ENCODE measurements around the gene C2CD3.

GRCh38 chr11:74092425-74092824 is 78.4 kb downstream of the C2CD3 start:
- TF ChIP-seq, protein P1, sequence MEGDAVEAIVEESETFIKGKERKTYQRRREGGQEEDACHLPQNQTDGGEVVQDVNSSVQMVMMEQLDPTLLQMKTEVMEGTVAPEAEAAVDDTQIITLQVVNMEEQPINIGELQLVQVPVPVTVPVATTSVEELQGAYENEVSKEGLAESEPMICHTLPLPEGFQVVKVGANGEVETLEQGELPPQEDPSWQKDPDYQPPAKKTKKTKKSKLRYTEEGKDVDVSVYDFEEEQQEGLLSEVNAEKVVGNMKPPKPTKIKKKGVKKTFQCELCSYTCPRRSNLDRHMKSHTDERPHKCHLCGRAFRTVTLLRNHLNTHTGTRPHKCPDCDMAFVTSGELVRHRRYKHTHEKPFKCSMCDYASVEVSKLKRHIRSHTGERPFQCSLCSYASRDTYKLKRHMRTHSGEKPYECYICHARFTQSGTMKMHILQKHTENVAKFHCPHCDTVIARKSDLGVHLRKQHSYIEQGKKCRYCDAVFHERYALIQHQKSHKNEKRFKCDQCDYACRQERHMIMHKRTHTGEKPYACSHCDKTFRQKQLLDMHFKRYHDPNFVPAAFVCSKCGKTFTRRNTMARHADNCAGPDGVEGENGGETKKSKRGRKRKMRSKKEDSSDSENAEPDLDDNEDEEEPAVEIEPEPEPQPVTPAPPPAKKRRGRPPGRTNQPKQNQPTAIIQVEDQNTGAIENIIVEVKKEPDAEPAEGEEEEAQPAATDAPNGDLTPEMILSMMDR (IDR thresholded peaks at IDR 0.05; ENCODE audit: low read depth, low read length, missing input control): no peak
- TF ChIP-seq NR2F2 (IDR thresholded peaks at IDR 0.05) (no peak), RAD21 (IDR thresholded peaks at IDR 0.05) (no peak), YY1 (IDR thresholded peaks at IDR 0.05) (no peak), JUND (IDR thresholded peaks at IDR 0.05) (no peak), GABPA (IDR thresholded peaks at IDR 0.05 in 1 of 2, conservative IDR thresholded peaks at IDR 0.05 in 1 of 2) (no peak), EGR1 (IDR thresholded peaks at IDR 0.05; ENCODE audit: low read depth in 2 of 2) (no peak), TAF1 (conservative IDR thresholded peaks at IDR 0.05) (no peak), RXRA (IDR thresholded peaks at IDR 0.05) (no peak), SP1 (IDR thresholded peaks at IDR 0.05) (no peak)
- TF ChIP-seq, protein P2, sequence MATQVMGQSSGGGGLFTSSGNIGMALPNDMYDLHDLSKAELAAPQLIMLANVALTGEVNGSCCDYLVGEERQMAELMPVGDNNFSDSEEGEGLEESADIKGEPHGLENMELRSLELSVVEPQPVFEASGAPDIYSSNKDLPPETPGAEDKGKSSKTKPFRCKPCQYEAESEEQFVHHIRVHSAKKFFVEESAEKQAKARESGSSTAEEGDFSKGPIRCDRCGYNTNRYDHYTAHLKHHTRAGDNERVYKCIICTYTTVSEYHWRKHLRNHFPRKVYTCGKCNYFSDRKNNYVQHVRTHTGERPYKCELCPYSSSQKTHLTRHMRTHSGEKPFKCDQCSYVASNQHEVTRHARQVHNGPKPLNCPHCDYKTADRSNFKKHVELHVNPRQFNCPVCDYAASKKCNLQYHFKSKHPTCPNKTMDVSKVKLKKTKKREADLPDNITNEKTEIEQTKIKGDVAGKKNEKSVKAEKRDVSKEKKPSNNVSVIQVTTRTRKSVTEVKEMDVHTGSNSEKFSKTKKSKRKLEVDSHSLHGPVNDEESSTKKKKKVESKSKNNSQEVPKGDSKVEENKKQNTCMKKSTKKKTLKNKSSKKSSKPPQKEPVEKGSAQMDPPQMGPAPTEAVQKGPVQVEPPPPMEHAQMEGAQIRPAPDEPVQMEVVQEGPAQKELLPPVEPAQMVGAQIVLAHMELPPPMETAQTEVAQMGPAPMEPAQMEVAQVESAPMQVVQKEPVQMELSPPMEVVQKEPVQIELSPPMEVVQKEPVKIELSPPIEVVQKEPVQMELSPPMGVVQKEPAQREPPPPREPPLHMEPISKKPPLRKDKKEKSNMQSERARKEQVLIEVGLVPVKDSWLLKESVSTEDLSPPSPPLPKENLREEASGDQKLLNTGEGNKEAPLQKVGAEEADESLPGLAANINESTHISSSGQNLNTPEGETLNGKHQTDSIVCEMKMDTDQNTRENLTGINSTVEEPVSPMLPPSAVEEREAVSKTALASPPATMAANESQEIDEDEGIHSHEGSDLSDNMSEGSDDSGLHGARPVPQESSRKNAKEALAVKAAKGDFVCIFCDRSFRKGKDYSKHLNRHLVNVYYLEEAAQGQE (IDR thresholded peaks at IDR 0.05): no peak
- TF ChIP-seq, protein P3, sequence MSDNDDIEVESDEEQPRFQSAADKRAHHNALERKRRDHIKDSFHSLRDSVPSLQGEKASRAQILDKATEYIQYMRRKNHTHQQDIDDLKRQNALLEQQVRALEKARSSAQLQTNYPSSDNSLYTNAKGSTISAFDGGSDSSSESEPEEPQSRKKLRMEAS (IDR thresholded peaks at IDR 0.05): no peak
- TF ChIP-seq, protein P4, sequence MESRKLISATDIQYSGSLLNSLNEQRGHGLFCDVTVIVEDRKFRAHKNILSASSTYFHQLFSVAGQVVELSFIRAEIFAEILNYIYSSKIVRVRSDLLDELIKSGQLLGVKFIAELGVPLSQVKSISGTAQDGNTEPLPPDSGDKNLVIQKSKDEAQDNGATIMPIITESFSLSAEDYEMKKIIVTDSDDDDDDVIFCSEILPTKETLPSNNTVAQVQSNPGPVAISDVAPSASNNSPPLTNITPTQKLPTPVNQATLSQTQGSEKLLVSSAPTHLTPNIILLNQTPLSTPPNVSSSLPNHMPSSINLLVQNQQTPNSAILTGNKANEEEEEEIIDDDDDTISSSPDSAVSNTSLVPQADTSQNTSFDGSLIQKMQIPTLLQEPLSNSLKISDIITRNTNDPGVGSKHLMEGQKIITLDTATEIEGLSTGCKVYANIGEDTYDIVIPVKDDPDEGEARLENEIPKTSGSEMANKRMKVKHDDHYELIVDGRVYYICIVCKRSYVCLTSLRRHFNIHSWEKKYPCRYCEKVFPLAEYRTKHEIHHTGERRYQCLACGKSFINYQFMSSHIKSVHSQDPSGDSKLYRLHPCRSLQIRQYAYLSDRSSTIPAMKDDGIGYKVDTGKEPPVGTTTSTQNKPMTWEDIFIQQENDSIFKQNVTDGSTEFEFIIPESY (IDR thresholded peaks at IDR 0.05): no peak
- TF ChIP-seq, protein P5, sequence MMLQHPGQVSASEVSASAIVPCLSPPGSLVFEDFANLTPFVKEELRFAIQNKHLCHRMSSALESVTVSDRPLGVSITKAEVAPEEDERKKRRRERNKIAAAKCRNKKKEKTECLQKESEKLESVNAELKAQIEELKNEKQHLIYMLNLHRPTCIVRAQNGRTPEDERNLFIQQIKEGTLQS (IDR thresholded peaks at IDR 0.05): no peak

Measured in liver (tissue), 3 donors.